Brain microvascular endothelial cell (primary cell): ENCODE measurements around the gene CNKSR2.

Experiments used
- DNase-seq: peaks from one replicate; pipeline ENCODE4 v3.0.0-alpha.2; 2020
- H3K27ac ChIP-seq: fragments of 250-450 bp; sonication (Bioruptor Pico); 2 replicates; pipeline ENCODE4 v1.5.1; 2020; ENCODE audit warnings: mild to moderate bottlenecking, moderate library complexity
- H3K27me3 ChIP-seq: fragments of 250-450 bp; sonication (Bioruptor Pico); replicated peaks from 2 replicates; pipeline ENCODE4 v1.5.1; 2020; ENCODE audit warnings: mild to moderate bottlenecking
- H3K36me3 ChIP-seq: fragments of 250-450 bp; sonication (Bioruptor Pico); replicated peaks from 2 replicates; pipeline ENCODE4 v1.5.1; 2020; ENCODE audit warnings: mild to moderate bottlenecking
- H3K4me3 ChIP-seq: 2 replicates; pipeline ENCODE4 v1.5.1; 2011; ENCODE audit warnings: low read depth, mild to moderate bottlenecking, control low read depth, low read length, moderate library complexity
- CTCF ChIP-seq: IDR thresholded peaks from 2 replicates; pipeline ENCODE4 v1.5.1; 2011; ENCODE audit warnings: low read depth, mild to moderate bottlenecking, moderate library complexity, low read length, control low read depth, inconsistent platforms; ENCODE audit errors: missing control alignments
- in situ Hi-C: cut with HindIII; loops from 2 replicates; pipeline ENCODE4 v1.10.0; 2017; ENCODE audit warnings: low sequenced_read_pairs, low pct_ligation_motif_present

Gene CNKSR2

DNA sequence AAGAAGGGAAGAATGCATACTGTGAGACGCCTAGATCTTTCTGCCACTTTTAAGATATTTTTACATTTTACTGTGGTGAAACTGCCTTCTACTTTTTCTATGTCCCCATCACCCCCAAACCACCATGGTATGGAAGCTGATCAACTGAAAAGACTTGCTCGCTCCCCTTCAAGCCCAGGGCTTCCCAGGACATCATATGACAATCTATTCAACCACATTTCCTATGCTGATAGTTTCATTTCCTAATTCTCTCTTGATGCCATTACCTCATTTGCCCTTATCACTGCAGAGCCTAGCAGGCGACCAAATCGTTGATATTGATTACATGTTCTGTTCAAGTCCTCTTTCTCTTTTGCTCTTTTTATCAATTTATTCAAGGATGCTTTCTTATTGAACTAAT, 324.1 kb downstream of the CNKSR2 start:
- Histone ChIP-seq H3K27ac (no peak overlapping the region), H3K4me3 (no peak overlapping the region), H3K36me3 (no peaks in the 10 kb centered on the region), H3K27me3 (no peaks in the 10 kb centered on the region)
- DNase-seq: no peak
- TF ChIP-seq CTCF: no peak
- in situ Hi-C loops: no loop called here

DNA sequence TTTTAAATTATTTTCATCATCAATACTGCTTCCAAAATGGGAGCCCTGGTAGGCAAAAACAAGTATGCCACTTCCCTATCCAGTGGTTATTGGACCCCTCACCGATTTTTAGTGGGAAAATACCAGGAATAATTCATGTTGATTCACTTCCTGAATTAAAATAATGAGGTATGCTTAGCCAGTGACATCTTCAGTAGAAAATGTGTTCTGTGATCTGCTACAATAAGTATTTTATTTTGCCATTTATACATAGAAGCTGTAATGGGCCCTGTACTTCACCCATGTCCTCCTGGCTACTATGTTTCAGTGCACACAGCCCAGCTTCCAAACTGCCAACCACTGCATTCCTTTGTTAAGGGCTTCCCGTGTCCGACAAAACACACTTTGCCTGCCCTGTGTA, 324.9 kb downstream of the CNKSR2 start:
- in situ Hi-C loops: no loop called here
- H3K36me3 ChIP-seq: no peaks in the 10 kb centered on the region
- no peak overlapping the region for H3K27ac ChIP-seq
- TF ChIP-seq CTCF: no peak
- no peaks in the 10 kb centered on the region for H3K27me3 ChIP-seq
- H3K4me3 ChIP-seq: no peak overlapping the region
- no peak for DNase-seq

DNA sequence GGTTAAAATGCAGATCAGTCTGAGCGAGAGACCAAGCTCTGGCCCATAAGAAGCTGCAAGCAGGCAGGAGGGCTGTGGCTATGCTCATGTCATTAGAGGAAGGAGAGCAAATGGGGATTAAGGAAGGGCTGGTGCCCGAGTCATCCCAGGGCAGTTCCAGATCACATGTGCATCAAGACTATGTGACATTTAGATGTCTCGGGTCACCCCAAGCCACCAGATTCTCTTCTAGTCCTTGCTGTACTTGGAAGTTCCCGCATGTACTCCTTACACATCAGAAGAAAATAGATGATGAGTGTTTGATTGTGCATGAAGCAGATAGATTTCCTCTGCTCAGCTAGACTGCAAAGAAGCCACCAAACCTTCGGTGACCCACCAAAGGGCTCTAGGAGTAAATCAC, 326.1 kb downstream of the CNKSR2 start:
- in situ Hi-C loops: no loop called here
- TF ChIP-seq CTCF: no peak

GRCh38 chrX:21700967-21701366, 326.7 kb downstream of the CNKSR2 start:
- in situ Hi-C loops: no loop called here
- no peak for DNase-seq
- Histone ChIP-seq H3K27ac (no peak overlapping the region), H3K36me3 (no peaks in the 10 kb centered on the region), H3K4me3 (no peak overlapping the region), H3K27me3 (no peaks in the 10 kb centered on the region)
- no peak for TF ChIP-seq CTCF

More for the DNA sequence above, 326.1 kb downstream of the CNKSR2 start:
- no peaks in the 10 kb centered on the region for H3K36me3 ChIP-seq
- no peak overlapping the region for H3K4me3 ChIP-seq
- H3K27ac ChIP-seq: no peak overlapping the region
- H3K27me3 ChIP-seq: no peaks in the 10 kb centered on the region
- DNase-seq: no peak

DNA sequence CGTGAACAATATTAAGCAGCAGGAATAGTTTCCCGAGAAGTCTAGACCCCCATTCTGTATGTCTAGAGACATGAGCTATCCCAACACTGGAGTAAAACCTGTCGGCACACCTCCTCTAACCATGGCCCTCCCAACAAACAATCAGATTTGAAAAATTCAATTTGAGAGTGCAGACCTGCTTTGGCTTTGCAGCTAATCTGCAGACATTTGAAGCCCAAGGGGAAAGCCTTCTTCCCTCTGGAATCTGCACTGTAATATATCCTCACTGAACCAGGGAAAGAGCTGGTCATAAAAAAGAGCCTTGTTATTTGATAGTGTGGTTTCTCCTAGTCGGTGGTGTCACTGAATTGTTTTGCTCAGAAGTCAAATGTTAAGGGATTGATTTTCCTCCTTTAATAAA, 328.5 kb downstream of the CNKSR2 start:
- in situ Hi-C loops: no loop called here
- Histone ChIP-seq H3K27me3 (no peaks in the 10 kb centered on the region), H3K27ac (no peak overlapping the region), H3K36me3 (no peaks in the 10 kb centered on the region), H3K4me3 (no peak overlapping the region)
- no peak for TF ChIP-seq CTCF
- DNase-seq: no peak
